K562 treated with DMSO at 1 percent for 24 hours (cell line): ENCODE measurements around the gene RIOK3. TPM values are rescaled to one million over a fixed set of nuclear protein-coding genes. Genes with fewer than 3 reads are reported as not detected.

Experiments
- total RNA-seq: library from RNA; unstranded; fragments of 300-600 nt; gene quantifications from 2 replicates; pipeline ENCODE4 v1.2.3, GENCODE V29; 2022; ENCODE audit warnings: low read depth; ENCODE audit not compliant: insufficient read depth

RIOK3 gene, protein sequence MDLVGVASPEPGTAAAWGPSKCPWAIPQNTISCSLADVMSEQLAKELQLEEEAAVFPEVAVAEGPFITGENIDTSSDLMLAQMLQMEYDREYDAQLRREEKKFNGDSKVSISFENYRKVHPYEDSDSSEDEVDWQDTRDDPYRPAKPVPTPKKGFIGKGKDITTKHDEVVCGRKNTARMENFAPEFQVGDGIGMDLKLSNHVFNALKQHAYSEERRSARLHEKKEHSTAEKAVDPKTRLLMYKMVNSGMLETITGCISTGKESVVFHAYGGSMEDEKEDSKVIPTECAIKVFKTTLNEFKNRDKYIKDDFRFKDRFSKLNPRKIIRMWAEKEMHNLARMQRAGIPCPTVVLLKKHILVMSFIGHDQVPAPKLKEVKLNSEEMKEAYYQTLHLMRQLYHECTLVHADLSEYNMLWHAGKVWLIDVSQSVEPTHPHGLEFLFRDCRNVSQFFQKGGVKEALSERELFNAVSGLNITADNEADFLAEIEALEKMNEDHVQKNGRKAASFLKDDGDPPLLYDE
- total RNA-seq = 35.9 and 49.9 TPM in 2 replicates

GRCh38 chr18:23452728-23453679 is at the start of gene RIOK3:
RIOK3 (plus strand) TSS chr18:23453287; CDS start chr18:23453440, 153 bp downstream.

DNA sequence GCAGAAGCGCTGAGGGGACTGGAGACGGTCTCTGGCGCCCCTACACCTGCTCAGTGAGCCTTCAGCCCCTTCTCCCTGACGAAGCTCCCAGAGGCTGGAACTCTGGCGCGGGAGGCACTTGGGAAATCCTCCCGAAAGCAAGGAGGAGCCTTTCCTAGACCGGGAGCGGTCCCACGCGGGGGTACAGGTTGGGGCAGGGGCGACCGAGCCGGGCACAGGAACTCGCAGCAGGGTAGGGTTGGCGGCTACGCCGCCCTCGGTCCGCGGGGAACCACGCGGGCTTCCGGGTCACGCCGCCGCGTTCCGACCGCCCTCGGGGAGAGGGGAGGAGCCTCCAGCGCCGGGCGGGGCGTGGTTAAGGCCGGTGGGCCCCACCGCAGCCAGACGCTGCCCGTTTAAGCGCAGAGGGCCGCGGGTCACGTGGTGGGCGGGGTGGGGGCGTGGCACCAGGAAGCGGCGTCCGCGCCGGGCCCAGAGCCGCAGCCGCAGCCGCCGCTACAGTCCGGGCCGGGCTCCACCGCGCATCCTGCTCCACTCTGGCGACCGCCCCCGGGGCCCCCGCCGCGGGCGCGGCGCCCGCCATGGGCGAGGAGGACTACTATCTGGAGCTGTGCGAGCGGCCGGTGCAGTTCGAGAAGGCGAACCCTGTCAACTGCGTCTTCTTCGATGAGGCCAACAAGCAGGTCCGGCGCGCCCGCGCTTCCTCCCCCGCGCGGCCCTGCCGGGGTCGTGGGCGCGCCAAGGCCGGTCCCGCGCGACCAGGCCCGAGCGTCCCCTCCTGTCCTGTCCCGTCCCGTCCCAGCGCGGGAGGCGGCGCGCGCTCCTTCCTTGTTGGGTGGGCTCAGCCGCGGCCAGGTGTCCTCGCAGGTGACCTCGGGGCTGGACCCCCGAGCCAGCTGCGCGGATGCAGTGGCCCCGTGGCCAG is 50.2 kb downstream of the RIOK3 start, which contains the start of gene RMC1:
RMC1 (plus strand) TSS at position 474 of the 925 bp plus-strand sequence; CDS start at position 582, 108 bp downstream.

Other genes starting within 250 kb of the RIOK3 start
- gene RMC1, start 50.2 kb downstream of the RIOK3 start, total RNA-seq = 53.6 and 61.1 TPM in 2 replicates
- gene NPC1, start 133.2 kb downstream of the RIOK3 start, total RNA-seq = 50.4 and 53.5 TPM in 2 replicates
- gene ANKRD29, start 209.6 kb downstream of the RIOK3 start, total RNA-seq = not detected in 2 replicates
- 0.10 TPM in 1 of 2 replicates, not detected in the other for gene LAMA3, start 236.2 kb downstream of the RIOK3 start, total RNA-seq